GM21717 (cell line): Measurements from ENCODE around the gene DUOX1.

ENCODE experiments used
- ATAC-seq: cut with Tn5 transposase; IDR thresholded peaks from one replicate; pipeline ENCODE4 v1.9.1; 2021; ENCODE audit warnings: mild to moderate bottlenecking, moderate library complexity; ENCODE audit not compliant: unreplicated experiment

Gene DUOX1

GRCh38 chr15:45165536-45165935 is 35.7 kb downstream of the DUOX1 start:
- ATAC-seq = no peak

DNA sequence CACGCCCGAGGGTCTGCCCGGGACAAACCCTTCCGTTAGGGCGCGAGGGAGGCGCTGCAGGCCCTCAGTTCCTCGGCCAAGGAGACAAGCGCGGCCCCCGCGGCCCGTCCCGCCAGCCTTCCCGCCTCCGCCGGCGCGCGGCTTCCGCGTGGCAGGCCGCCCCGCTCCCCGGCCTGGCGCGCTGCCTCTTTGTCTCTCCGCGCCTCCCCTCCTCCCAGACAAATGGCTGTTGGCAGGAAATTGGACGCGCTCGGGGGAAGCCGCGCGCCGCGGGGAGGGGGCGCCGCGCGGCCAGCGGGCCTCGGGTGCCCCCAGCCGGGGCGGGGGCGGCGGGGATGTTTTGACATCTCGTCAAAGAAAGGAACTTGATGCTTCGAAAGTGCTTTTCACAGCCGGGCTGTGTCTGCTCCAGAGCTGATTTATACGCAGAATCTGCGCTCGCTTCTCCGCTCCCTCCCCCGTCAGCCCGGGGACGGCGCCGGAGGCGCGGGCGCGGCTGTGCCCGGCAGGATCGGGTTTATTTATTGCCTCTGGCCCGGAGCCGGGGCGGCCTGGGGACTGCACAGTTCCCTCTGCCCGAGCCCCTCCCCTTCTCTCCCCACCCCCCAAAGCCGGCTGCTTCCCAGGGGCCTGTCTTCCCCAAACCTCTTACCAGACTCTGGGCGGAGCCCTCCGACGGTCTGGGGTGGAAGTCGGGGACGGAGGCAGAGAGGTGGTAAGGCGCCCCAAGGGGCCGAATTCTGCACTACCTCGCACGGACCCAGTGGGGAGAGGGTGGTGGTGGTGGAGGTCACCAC is 37.2 kb downstream of the DUOX1 start:
- ATAC-seq = peak; percentile 91

- no peak for ATAC-seq
These were observed 37.9 kb downstream of the DUOX1 start for GRCh38 chr15:45167631-45168205.

GRCh38 chr15:45168286-45168685 is 38.5 kb downstream of the DUOX1 start:
- no peak for ATAC-seq

- no peak for ATAC-seq
These were observed 39.2 kb downstream of the DUOX1 start for GRCh38 chr15:45168751-45169551.

DNA sequence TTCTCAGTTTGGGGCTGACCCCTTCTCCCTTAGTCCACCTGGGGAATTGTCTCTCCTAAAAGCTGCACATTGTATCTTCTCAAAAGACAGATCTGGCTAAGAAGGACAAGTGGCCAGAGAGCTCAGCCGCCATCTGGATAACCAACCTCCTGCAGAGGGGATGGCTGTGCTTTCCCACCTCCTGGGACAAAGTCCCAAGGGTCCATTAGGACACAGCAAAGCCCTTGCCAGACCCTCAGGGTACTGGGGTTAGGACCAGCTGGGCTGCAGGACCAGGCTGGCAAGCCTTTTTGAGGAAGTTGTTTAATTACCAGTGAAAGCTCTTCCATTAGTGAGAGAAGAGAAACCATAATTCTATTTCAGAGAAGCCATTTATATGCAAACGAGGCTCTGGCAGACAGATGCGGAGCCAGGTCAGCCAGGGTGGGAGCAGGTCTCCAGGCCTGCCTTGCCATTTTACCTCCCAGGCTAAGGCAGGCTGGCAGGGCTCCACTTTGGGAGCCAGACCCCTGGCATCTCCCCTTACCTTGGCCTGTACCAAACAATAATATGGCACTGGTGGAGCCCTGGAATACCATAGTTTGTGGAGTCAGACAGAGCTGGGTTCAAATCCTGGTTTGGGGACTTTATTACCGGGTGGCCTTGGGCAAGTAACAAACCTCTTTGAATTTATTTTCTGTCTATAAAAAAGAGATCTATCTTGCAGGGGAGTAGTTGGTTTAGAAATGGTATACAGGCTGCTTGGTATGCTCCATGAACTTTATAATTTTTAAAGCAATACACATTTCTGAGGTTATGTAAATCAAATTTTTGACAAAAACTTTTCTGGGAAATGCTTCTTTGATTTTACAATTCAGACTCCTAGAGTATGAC is 40.0 kb downstream of the DUOX1 start:
- no peak for ATAC-seq

DNA sequence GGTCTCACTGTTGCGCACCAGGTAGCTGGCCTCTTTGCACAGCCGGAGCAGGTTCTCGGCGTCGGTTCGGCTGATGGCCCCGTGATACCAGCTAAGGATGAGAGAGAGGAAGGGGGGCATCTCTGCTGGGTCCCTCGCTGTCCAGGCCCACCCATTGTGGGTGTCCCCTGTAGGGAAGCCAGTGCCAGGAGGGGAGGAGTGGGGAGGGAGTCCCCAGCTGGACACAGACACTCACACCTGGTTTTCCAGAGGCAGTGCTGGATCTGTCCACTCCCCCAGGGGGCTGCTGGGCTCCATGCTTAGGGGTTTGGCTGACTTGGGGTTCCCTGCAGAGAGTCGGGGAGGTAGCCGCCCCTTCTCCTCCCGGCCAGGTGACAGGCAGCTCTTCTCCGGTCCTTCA is 42.1 kb downstream of the DUOX1 start:
- ATAC-seq = no peak

- no peak for ATAC-seq
These were observed 44.3 kb downstream of the DUOX1 start for GRCh38 chr15:45174069-45174468.

DNA sequence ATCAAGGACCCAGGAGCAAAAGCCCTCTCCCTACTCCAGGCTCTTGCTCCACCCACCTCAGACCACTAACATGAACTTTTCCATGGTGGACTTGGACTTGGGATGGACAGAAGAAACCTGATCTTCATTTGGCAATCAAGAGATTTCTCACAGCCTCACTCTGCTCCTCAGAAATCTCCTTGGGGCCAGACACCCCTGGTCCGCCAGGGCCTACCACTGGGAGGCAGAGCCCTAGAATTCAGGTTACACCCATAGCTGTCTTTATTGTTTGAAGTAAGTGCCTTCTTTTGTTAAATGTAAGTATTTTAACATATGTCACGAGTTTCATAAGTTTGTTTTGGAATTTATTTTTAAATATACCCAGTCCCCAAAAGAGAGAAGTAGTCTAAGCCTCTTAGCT is 44.8 kb downstream of the DUOX1 start:
- no peak for ATAC-seq

- ATAC-seq = no peak
These were observed 47.5 kb downstream of the DUOX1 start for GRCh38 chr15:45177285-45177684.

DNA sequence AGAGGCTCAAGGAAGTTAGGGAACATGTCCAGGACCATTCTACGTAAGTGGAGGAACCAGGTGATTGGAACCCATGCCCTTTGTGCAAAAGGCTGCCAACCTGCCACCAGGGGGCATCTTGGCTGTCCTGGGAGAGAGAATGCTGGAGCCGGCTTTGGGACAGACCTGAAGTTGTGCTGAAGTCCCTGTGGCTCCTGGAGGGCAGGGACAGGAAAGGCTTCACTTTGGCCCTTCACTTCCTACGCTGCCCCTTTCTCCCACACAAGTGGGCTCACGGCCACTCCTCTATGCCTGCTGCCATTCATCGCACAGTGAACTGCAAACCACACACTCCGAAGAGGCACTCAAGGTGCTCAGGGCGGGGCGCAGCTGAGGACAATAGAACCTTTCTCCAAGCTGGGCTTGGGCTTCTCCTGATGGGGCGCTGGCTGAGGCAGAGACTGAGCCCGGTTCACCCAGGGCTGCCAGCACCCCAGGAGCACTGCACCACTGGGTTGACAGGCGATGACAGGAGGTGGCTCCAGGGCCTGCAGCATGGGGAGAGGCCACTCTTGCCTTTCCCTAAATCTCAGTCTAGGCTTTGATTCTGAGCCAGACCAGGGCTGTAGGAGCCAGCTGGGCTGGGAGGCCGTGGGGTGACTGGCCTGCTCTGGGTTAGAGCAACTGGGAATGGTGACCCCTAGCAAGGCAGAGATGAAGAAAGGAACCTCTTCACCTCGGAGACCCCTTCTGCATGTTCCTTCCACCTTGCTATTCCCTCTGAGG is 49.6 kb downstream of the DUOX1 start:
- no peak for ATAC-seq

GRCh38 chr15:45180201-45180600 is 50.4 kb downstream of the DUOX1 start:
- ATAC-seq = no peak

DNA sequence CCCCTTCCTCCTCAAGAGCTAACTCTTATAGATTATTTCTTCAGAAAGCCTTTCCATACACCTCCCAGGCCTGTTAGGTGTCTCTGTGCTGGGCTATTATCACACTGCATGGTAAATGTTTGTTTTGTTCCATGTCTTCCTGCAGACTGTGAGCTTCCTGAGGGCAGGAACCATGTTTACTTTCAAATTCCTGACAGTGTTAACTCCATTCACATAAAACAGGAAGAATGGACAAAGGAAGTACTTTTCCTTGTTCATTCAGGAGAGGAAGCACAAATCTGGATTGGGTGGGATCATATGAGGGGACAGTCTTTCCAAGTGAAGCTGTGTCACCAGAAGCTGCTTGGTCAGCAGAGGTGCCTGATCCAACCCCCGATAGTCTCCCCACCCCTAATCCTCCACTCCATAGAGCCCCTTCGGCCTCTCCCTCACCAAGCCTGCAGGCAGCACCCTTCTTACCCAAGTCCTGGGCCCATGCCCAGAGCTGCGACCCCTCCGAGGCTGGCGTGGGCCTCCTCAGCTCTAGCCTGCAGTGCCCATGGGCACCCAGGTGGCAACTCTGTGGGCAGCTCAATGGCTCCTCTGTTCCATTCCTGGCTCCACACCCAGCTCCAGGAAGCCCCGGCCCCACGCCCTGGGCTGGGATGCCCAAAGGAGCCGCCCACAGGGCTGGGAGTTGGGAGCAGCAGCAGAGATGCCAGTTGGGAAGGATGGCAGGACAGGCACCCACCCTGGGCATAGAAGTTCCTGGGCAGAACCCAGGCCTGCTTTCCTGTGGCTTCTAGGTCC is 51.0 kb downstream of the DUOX1 start:
- no peak for ATAC-seq

DNA sequence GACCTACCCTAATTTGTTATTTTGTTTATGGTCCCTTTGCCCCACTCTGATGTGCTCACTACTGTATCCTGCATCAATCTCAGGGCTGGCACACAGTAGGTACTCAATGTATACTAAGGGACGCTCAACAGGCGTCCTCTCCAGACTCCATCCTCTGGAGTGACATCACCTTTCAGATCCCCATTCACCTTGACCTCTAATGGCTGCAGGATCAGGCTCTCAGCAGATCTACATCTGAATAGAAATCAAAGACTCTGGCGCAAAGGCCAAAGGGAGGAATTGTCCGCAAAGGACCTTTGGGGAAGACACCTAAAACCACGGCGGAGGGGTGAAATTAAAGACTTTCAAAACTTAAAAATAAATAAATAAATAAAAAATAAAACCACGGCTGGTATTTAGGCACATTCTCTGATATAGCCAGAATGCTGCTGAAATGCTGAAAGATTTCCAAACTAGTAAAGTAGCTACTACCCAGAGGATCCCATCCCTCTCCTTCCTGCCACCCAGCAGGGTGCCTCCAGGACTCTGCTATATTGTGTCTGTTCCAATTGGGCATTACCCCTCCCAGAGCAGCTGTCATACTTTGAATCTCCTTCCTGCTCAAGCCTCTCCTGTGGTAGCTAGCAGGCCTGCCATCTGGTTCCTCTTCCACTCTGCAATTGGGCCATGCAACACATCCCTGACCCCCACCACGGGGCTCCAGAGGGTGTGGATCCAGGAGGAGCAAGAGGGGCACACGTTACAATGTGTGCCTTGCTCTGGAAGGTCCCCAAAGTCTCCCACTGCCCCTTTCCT is 51.9 kb downstream of the DUOX1 start:
- ATAC-seq = no peak

GRCh38 chr15:45182996-45183395 is 53.2 kb downstream of the DUOX1 start:
- no peak for ATAC-seq

- ATAC-seq = no peak
These were observed 53.7 kb downstream of the DUOX1 start for GRCh38 chr15:45183511-45183910.

- no peak for ATAC-seq
These were observed 54.8 kb downstream of the DUOX1 start for GRCh38 chr15:45184562-45185041.

GRCh38 chr15:45185069-45185779 is 55.4 kb downstream of the DUOX1 start:
- ATAC-seq = no peak
